Common myeloid progenitor, CD34-positive (primary cell): Measurements from ENCODE around the gene ATP9B. TPM values are rescaled to one million over a fixed set of nuclear protein-coding genes. Genes with fewer than 3 reads are reported as not detected.

Experiments used
- CTCF ChIA-PET: fragments of 350-600 bp; sonication (Branson Sonifier 250); formaldehyde crosslinking; loops from one replicate; lab custom pipeline; 2021; ENCODE audit warnings: antibody characterized with exemption; lab: Charles Lee
- POLR2A ChIA-PET: fragments of 350-600 bp; sonication (Branson Sonifier 250); formaldehyde crosslinking; loops from one replicate; lab custom pipeline; 2021; ENCODE audit warnings: antibody characterized with exemption; lab: Charles Lee
- DNase-seq, 3 donors: peaks; one replicate each; pipeline versions ENCODE4 v3.0.0 to v3.0.0-alpha.2; 2013
- H3K27ac ChIP-seq, 2 experiments: 1 replicate in 1 of 2; 2 replicates in 1 of 2; pipeline ENCODE4 v1.7.0; 2013; ENCODE audit warnings: inconsistent platforms in 2 of 2, low read length in 2 of 2, mild to moderate bottlenecking in 2 of 2, low read depth in 1 of 2, moderate library complexity in 1 of 2; ENCODE audit not compliant: severe bottlenecking in 2 of 2, insufficient read depth in 1 of 2, poor library complexity in 1 of 2
- H3K27me3 ChIP-seq, 5 experiments: replicated peaks in 2 of 5; 1 replicate in 3 of 5; 2 replicates in 2 of 5; pipeline versions ENCODE4 v1.6.1 to v1.7.0; 2013; ENCODE audit warnings: low read length in 4 of 5, mild to moderate bottlenecking in 2 of 5, moderate library complexity in 2 of 5, inconsistent platforms in 1 of 5; ENCODE audit not compliant: insufficient read depth in 5 of 5, control insufficient read depth in 4 of 5
- H3K36me3 ChIP-seq, 4 experiments: 1 replicate in 2 of 4; 2 replicates in 2 of 4; pipeline versions ENCODE4 v1.6.1 to v1.7.0; 2013; ENCODE audit warnings: low read length in 3 of 4, control low read depth in 1 of 4, mild to moderate bottlenecking in 1 of 4; ENCODE audit not compliant: control insufficient read depth in 4 of 4, insufficient read depth in 4 of 4
- H3K4me1 ChIP-seq, 4 experiments: 1 replicate in 3 of 4; 2 replicates in 1 of 4; pipeline versions ENCODE4 v1.6.1 to v1.7.1; 2013; ENCODE audit warnings: low read length in 3 of 4, mild to moderate bottlenecking in 3 of 4, control low read depth in 1 of 4, inconsistent platforms in 1 of 4, moderate library complexity in 1 of 4; ENCODE audit not compliant: control insufficient read depth in 4 of 4, insufficient read depth in 4 of 4; ENCODE audit errors: control extremely low read depth in 1 of 4
- H3K4me3 ChIP-seq, 7 experiments: 1 replicate in 4 of 7; 2 replicates in 3 of 7; pipeline versions ENCODE4 v1.5.1 to v1.7.0; 2013; ENCODE audit warnings: mild to moderate bottlenecking in 7 of 7, low read length in 6 of 7, moderate library complexity in 6 of 7, inconsistent platforms in 2 of 7, low read depth in 2 of 7, control low read depth in 1 of 7; ENCODE audit not compliant: insufficient read depth in 4 of 7, control insufficient read depth in 1 of 7; ENCODE audit errors: extremely low read depth in 1 of 7
- H3K9me3 ChIP-seq, 5 experiments: 1 replicate in 4 of 5; 2 replicates in 1 of 5; pipeline versions ENCODE4 v1.6.1 to v1.7.1; 2013; ENCODE audit warnings: low read length in 4 of 5, mild to moderate bottlenecking in 2 of 5, inconsistent platforms in 1 of 5, low read depth in 1 of 5, moderate library complexity in 1 of 5; ENCODE audit not compliant: control insufficient read depth in 4 of 5, insufficient read depth in 2 of 5; ENCODE audit errors: control extremely low read depth in 1 of 5
- WGBS: methylation state at CpG from one replicate; pipeline ENCODE4 v1.1.5; 2013; ENCODE audit not compliant: insufficient coverage; 5-methylcytosine and 5-hydroxymethylcytosine counted together
- polyA plus RNA-seq: library from polyadenylated mRNA; unstranded; fragments of 120-200 nt; gene quantifications from one replicate; pipeline ENCODE4 v1.2.1, GENCODE V29; 2013

ATP9B gene
- 21.3 TPM for polyA plus RNA-seq

DNA sequence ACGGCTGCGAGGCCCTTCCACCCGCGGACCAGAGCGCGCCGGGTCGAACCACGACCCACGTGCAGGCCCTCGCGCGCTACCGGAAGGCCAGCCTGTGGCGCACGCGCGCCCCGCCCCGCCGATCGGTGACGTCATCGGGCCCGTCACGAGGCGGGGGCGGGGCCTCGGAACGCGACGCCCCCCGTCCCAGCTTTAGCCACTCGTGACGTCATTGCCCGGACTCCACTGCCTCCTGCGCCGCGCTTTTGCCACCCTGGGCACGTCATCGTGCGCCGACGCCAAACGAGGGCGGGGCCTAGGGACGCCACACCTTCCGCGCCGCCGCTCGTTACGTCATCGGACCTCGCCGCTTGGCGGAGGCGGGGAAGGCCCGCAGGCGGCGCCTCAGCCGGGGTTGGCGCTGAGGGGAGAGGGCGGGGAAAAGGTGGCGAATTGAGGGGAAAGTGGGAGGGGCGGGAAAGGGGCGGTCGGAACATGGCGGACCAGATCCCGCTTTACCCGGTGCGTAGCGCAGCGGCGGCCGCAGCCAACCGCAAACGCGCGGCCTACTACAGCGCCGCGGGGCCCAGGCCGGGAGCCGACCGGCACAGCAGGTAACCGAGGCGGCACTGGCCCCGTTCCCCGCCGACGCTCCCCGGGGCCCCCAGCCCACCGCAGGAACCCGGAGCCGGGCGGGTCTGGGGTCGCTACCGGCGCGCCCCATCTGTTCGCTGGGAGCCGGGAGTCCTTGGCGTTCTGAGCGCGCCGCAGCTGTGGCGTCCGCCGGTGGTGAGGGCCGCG is at the start of gene ATP9B:
ATP9B (plus strand) TSS at position 458 of the 780 bp plus-strand sequence; CDS start at position 475, 17 bp downstream.
- DNase-seq = peak; percentile 97 to 99 (median 98)
- under 1% methylated on average over 105 of the region's 112 CpGs for WGBS
- peak within 1 kb of the TSS; percentile 83 to 95 (median 87) for H3K4me3 ChIP-seq
- H3K27ac ChIP-seq = peak within 1 kb of the TSS; percentile 81 to 96
- ChIA-PET POLR2A (no interaction called here), CTCF (interaction anchor here (1.0 kb wide), 1 partner anchor 13 kb away, joined by 4 read pairs; no protein-coding TSS in a partner anchor)
- H3K4me1 ChIP-seq = peaks cover 8 to 22% (median 14%) of the 10 kb centered on the region in 4 experiments
- peaks cover 0 to 11% (median 0%) of the 10 kb centered on the region in 5 experiments for H3K27me3 ChIP-seq
- H3K9me3 ChIP-seq = peaks cover 0 to 18% (median 5%) of the 10 kb centered on the region in 5 experiments
- H3K36me3 ChIP-seq = peaks cover 0 to 4% (median 2%) of the 10 kb centered on the region in 4 experiments

GRCh38 chr18:79019881-79020280 is 49.3 kb upstream of the ATP9B start:
- no peak for DNase-seq
- H3K9me3 ChIP-seq = peaks cover 0 to 7% (median 0%) of the 10 kb centered on the region in 5 experiments
- no peaks in the 10 kb centered on the region for H3K4me1 ChIP-seq
- H3K4me3 ChIP-seq = no peak overlapping the region
- ChIA-PET POLR2A (interaction anchor here (0.6 kb wide), 1 partner anchor 23 kb away, joined by 3 read pairs; no protein-coding TSS in a partner anchor), CTCF (no interaction called here)
- no peaks in the 10 kb centered on the region for H3K36me3 ChIP-seq
- H3K27ac ChIP-seq = no peak overlapping the region
- H3K27me3 ChIP-seq = peaks cover 0 to 5% (median 0%) of the 10 kb centered on the region in 5 experiments
- WGBS = 89% methylated on average over 6 of the region's 7 CpGs

GRCh38 chr18:79022603-79023002 is 46.6 kb upstream of the ATP9B start:
- Histone ChIP-seq H3K4me1 (no peaks in the 10 kb centered on the region), H3K27me3 (peaks cover 0 to 5% (median 0%) of the 10 kb centered on the region in 5 experiments), H3K36me3 (no peaks in the 10 kb centered on the region), H3K9me3 (peaks cover 0 to 14% (median 0%) of the 10 kb centered on the region in 5 experiments), H3K4me3 (no peak overlapping the region), H3K27ac (no peak overlapping the region)
- ChIA-PET POLR2A (no interaction called here), CTCF (no interaction called here)
- WGBS = 96% methylated on average over 21 of the region's 25 CpGs
- no peak for DNase-seq

DNA sequence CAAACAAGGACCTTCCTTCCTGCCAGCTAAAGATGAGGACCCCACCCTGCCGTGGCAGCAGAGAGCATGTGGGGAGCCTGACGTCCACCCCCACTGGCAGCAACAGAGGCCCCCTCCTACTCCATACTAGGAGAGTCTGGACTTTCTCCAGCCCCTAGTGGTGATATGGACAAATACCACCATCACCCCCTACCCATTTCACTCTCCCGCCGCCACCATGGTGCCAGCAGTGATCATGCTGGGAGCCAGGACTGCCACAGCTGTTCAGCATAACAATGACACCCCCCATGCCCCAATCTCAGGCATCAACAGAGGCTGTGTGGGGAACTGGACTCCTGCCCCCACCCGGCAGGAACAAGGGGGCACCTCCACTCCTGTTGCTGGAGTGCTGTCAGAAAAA is 42.7 kb upstream of the ATP9B start:
- ChIA-PET POLR2A (no interaction called here), CTCF (interaction anchor here (1.1 kb wide), 1 partner anchor 32 kb away, joined by 4 read pairs; no protein-coding TSS in a partner anchor)
- 15% methylated on average over 3 of the region's 5 CpGs for WGBS
- Histone ChIP-seq H3K4me3 (no peak overlapping the region), H3K9me3 (peaks cover 0 to 22% (median 2%) of the 10 kb centered on the region in 5 experiments), H3K36me3 (no peaks in the 10 kb centered on the region), H3K27me3 (no peaks in the 10 kb centered on the region), H3K4me1 (no peaks in the 10 kb centered on the region), H3K27ac (no peak overlapping the region)
- no peak for DNase-seq

DNA sequence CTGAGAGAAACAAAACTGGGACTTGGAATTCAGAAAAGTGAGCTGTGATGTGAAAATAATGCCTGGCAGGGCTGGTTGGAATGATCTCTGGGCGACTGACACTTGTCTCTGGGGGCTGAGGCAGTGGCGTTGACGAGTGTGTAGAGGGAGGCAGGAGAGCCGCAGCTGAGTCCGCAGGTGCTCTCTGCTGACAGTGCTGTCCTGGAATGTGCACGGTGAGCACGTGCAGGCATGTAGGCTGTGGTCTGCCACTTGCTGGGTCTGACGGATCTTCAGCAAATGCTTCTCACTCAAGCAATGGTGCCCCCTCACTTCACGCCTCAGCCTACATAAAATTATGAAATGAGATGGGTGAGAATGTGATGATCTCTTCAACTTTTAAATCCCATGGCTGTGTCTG is 38.5 kb upstream of the ATP9B start:
- Histone ChIP-seq H3K9me3 (peaks cover 0 to 16% (median 2%) of the 10 kb centered on the region in 5 experiments), H3K4me3 (no peak overlapping the region), H3K27ac (no peak overlapping the region), H3K4me1 (no peaks in the 10 kb centered on the region), H3K27me3 (no peaks in the 10 kb centered on the region), H3K36me3 (no peaks in the 10 kb centered on the region)
- CTCF ChIA-PET = no interaction called here
- POLR2A ChIA-PET = no interaction called here
- no peak for DNase-seq
- 95% methylated on average over 9 of the region's 9 CpGs for WGBS

GRCh38 chr18:79042276-79042675 is 26.9 kb upstream of the ATP9B start:
- no peaks in the 10 kb centered on the region for H3K4me1 ChIP-seq
- 100% methylated on average over 1 of the region's 5 CpGs for WGBS
- H3K4me3 ChIP-seq = no peak overlapping the region
- ChIA-PET POLR2A (no interaction called here), CTCF (no interaction called here)
- H3K27ac ChIP-seq = no peak overlapping the region
- DNase-seq = no peak
- peaks cover 1 to 17% (median 4%) of the 10 kb centered on the region in 5 experiments for H3K9me3 ChIP-seq
- no peaks in the 10 kb centered on the region for H3K36me3 ChIP-seq
- H3K27me3 ChIP-seq = peaks cover 0 to 13% (median 0%) of the 10 kb centered on the region in 5 experiments

- no peak overlapping the region for H3K27ac ChIP-seq
- H3K9me3 ChIP-seq = peaks cover 0 to 14% (median 3%) of the 10 kb centered on the region in 5 experiments
- no peak overlapping the region for H3K4me3 ChIP-seq
- peaks cover 0 to 13% (median under 1%) of the 10 kb centered on the region in 5 experiments for H3K27me3 ChIP-seq
- CTCF ChIA-PET = no interaction called here
- DNase-seq = no peak
- H3K36me3 ChIP-seq = no peaks in the 10 kb centered on the region
- WGBS = no CpG with 5 or more reads among the region's 5 CpGs
- no peaks in the 10 kb centered on the region for H3K4me1 ChIP-seq
- POLR2A ChIA-PET = interaction anchor here (0.6 kb wide), 1 partner anchor 23 kb away, joined by 3 read pairs; no protein-coding TSS in a partner anchor
Observed at GRCh38 chr18:79043288-79043687, 25.9 kb upstream of the ATP9B start.
